AG20443 (cell line): Measurements from ENCODE around the gene MTCL1.

Experiments used
- DNase-seq: peaks from one replicate; pipeline ENCODE4 v3.0.0; 2012; ENCODE audit warnings: low spot score, mixed read lengths

The MTCL1 gene

DNA sequence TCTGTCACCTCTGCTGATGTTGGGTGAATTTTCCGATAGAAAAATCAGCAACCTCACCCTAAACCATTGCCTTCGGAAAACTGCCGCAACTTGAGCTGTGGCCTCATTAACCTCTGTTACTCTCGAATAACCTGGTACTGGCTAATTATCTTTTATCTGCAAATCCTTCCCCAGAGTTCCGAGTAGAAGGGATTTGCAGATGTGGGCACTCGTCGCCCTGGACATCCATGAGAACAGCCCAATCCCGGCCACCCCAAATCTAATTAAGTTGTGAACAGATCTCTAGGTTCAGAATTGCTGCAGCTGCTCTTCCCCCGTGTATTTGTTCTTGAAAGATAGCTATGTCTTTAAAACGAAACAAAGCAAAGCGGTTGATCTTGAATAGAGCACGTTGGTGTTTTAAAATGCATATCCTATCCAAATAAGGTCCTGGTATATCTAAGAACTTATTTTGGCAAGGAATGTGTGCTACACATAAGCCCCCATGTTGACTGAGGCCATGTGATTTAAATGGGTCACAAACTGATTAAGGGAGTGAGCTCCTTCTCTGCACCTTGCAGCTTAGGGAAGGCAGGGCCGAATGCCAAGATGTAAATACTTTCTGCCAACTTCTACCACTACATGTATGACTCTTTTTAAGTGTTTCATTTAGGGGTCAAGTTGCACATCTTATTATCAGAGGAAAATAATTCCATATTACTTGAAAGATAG lies 88.2 kb downstream of the MTCL1 start:
- no peak for DNase-seq

DNA sequence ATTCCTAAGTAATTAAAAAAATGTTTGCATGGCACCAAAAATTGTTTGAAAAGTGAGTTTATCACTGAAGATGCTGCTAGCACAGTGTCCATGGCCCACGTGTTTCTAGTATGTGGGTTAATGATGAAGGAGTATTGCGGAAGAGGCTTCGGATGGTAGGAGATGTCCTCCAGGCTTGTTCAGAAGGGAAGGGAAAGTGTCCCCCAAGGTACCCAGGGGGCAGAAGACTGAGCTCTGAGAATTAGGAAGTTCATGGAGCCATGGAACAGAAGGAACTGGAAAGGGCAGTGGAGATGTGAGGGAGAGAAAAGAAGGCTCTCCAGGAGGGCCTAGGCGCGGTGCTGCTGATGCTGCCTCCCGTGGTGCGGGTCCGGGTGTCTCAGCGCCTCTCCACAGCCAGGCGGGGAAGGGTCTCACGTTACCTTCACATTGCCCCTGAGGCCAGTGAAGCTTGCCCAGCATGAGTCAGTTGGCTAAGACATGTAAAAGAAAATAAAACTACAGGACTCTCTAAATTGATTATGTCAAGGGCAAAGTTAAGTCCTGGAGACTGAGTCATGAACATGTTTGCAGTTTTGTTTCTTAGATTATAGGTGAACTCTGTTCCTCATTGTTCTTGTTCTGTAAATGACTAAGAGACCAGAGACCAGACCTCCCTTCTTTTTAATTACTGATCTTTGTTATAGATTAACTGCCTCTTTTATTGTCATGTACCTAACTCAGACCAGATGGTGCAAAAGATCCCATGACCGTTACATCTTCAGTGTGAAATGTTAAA lies 89.0 kb downstream of the MTCL1 start:
- DNase-seq: peak; percentile 24

DNA sequence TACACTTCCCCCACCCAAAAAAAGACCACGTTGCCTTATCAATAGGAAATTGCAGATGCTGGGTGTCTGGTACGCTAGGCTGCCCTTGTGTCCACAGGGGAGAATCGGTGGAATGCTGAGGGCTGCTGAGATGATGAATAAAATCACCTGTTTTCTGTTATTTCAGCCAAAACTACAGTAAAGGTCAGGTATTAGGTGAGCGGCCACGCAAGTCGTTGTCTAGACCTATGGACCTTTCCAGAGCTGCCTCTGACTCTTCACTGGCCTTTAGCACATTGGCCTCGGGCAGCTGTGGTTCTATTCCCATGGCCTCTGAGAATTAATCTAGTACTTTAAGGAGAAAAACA lies 89.6 kb downstream of the MTCL1 start:
- DNase-seq: no peak

DNA sequence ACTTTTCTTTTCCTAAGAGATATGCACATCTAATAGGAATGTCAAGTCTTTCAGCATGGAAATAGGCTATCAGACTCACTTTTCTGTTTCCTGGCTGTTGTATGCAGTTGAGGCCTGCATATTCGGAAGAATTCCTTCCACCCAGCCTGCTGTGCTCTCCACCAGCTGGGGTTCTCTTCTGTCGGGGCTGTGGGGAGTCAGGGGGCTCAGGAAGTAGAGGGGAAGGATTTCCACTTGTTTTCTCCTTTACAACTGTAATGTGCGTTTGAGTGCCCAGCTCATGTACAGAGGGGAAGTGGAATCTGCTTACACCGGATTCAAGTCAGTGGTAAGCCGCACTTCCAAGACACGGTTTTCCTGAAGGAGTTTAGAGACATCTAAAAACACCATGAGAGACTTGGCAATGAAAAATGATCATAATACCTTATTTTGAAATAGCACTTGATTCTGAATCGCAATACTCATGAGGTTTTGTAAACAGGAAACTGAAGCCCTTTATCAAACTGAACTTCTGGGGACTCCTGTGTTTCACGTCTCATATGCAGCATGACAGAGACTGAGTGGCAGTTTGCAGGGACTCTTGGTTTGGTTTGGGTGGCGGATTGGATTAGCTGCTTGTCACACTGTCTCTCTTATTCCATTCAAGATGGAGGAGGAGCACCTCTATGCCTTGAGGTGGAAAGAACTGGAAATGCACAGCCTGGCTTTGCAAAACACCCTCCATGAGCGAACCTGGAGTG lies 90.4 kb downstream of the MTCL1 start:
- DNase-seq: no peak

DNA sequence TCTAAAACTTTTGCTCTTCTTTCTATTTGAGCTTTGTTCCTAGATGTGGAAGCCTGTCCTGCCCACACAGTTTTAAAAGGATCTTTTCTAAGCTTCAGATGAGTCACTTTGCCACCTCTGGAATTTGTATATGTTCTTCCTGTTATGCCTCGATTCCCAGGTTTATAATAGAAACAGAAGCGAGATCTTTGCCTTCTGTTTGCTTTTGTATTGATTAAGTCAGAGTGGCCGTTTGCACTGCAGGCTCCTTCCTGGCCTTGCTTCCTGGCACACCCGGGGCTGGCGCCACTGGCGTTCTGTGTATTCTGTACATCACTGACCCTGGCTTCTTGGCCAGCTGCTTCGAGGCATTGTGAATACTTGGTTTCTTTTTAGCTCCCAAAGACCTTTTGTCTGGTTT lies 91.8 kb downstream of the MTCL1 start:
- DNase-seq: no peak

DNA sequence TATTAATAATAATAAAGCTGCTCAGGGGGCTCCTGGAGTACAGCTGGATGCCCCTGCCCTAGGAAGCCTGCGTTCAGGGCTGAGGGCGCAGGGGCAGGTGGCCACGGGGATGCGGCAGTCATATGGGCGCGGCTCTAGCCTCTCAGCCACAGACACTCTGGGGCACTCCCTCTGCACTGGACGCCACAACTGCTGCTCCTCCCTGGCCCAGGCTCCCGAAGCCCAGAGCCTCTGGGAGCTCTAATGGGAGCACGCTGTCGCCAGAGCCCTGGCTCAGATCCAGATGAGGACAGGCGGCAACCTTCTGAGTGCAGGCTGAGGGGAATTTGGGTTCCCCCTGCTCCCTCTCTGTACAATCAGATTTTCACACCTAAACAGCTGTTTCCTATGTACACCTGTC lies 93.6 kb downstream of the MTCL1 start:
- DNase-seq: peak; percentile 78

DNA sequence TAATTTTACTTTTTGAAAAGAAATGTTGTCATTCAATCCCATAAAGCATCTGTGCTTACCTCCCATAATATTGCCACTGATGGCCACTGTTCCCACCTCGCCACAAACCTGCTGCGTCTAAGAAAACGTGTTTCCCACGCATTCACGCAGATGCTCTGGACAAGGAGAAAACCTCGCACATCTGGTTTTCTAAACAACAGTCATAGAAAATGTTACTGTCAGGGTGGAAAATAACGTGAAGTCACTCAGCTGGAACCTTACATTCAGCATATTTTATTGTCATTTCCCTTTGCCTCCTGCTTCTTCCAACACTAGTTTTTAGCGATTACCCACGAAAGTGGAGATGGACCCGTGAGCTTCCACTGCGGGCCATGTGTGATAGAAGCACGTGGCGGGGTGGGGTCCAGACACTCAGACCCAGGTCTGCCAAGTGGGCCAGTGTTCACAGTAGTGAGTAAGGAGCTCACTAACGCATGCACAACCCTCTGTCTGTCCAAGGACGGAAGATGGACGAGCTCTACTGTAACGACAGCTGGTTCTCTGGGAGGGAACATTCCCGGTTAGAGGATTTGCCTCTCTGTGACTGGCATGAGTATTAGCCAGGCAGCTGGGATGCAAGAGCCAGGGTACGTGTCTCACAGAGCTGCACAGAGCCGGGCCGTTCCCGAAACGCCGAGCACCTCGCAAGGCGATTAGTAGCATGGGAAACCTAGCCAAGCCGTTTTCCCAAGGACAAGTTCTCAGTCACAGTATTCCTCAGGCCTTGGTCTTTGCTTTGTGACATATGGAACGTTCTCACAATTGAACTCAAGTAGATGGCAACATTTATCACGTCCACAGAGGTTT lies 94.5 kb downstream of the MTCL1 start:
- DNase-seq: peak; percentile 72

DNA sequence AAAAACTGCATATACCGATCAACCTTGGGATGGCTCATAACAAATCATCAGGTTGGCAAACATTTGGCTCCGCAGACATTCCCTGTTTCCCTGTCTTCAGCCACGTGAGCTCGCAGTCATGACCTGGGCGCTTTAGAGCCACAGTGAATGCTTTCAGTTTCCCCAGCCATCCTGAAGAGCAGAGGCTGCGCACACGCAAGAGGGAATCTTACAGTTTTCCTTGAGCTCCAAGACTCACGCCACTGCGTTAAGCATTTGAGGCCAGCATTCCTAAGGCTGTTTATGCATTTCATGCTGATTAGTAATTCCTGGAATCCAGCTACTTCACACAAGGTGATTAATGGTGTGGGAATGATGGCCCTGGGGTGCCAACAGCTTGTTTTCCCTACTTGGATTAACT lies 95.1 kb downstream of the MTCL1 start:
- DNase-seq: peak; percentile 86

DNA sequence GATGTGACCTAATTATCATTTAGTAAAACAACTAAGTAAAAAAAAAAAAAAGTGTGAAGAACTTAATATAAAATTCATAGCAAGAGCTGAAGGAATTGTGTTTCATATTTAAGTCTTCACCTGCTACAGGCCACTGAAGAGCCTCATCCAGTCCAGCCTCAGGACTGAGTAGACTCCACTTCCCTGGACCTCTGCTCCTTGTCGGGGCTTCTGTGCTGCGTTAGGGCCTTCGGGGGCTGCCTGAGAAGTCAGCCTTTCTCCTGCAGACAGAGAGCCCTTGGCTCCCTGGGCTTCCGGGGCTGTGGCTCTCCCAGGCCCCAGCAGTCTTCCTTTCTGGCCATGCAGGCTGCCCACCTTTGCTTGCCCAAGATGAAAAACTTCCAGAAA lies 95.5 kb downstream of the MTCL1 start:
- DNase-seq: peak; percentile 24

DNA sequence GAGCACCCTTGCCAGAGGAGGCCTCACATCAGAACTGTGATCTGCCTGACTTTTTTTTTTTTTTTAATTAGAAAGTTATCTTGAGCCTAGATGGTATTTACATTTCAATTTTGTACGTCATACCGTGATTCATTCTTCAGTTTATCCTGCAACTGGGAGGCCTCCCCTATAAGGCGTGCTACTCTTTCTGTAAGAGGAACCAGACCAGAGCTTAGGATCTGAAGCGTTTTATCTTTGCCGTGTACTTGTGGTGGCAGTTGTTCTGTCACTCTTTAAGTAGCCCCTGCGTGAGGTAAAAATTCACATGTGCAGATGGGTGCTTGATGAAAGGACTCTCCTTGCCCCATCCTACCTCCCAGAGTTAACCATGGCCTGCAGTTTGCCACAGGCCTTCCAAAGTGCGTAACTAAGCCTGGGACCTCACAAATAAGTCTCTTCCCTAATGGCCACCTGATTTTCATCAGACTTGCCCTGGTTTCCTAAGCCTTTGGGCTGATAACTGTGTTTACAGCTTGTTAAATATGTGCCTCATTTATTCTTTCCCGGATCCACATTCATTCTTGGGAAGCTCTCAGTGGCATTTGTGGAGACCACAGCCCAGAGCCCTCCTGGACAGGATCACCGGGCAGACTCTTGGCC lies 96.0 kb downstream of the MTCL1 start:
- peak; percentile 63 for DNase-seq

DNA sequence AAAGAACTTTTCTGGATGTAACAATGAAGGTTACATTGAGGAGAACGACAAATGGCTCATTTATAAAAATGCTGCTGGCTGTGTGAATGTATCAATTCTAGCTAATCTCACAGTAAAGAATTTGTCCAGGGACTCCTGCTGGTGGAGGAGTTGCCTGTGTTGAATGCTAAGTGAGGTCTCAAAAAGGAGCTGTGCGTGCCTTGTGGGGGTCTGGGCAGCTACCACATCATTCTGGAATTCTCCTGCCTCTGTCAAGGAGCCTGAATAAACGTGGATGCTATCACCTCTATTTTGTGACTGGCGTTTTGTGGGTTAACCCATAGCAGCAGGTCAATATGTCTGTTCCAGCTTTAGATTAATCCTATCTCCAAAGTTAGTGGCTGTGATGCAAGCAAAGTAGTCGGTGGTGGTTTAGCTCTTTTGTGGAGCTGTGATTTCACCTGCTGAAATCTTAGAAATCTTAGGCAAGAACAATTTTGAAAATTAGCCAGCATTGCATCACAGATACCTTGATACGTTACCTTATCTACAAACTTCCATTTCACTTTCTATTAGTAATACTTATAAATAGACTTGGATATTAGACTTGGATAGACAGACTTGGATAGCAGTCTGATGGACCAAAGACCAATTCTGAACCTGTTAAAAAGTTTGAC lies 96.8 kb downstream of the MTCL1 start:
- DNase-seq: no peak

DNA sequence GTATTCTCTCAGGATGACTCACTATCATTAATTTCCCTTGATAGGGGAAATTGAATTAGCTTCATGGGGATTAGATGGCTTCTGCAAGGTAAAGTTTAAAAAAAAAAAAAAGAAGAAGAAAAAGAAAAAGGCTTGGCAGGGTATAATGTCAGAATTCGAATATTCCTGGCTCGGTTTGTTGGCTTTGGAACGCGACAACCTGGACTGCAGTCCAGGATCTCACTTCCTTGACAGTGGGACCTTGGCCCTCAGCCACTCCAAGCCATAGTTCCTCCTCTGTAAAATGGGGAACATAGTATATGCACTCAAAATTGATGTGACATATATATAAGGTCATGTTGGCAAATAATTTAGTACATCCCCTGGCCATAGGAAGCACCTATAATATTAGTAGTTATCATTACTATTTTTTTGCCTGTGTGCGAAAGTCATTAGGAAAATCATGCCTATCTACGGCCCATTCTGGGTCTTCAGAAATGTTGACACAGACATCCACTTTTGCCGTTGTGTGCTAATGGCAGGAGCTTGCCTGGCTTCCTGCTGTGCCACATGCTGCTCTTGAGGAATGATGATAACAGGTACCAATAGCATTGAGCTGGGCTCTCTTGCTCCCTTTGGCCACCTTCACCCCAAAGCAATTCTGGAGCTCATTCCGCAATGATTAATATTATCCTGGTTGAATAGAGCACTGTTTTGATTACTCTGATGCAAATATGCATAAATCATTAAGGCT lies 97.9 kb downstream of the MTCL1 start:
- no peak for DNase-seq

DNA sequence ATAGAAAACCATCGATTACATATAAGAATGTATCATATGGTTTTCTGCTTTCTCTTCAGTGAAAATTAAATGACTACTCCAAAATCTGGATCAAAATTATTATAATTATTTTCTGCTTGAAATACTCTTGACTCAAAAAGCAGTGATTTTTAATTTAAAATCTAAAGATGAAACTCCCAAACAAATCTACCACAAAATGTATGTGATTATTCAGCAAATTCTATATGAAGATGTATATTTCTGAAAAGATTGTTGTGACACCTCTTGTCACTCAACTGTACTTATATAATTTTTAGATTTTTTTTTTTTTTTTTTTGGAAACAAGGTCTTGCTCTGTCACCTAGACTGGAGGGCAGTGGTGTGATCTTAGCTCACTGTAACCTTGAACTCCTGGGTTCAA lies 98.6 kb downstream of the MTCL1 start:
- no peak for DNase-seq

DNA sequence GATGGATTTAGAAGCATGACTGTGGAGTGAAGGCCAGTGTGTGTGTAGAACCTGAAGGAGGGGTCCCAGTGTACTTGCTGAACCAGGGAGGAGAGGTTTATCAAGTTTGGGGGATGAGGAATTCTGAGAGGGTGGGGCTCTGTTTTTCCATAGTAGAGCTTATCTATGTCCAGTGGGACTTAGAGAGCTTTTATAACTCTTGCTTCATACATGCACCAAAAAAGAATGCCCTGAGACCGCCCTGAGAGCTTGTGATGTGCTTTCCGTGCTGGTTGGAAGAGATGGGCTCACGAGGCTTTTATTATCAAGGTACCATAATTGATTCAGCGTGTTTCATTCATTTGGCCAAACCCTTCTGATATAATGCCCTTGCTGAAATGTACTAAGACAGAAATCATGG lies 100.2 kb downstream of the MTCL1 start:
- DNase-seq: no peak

DNA sequence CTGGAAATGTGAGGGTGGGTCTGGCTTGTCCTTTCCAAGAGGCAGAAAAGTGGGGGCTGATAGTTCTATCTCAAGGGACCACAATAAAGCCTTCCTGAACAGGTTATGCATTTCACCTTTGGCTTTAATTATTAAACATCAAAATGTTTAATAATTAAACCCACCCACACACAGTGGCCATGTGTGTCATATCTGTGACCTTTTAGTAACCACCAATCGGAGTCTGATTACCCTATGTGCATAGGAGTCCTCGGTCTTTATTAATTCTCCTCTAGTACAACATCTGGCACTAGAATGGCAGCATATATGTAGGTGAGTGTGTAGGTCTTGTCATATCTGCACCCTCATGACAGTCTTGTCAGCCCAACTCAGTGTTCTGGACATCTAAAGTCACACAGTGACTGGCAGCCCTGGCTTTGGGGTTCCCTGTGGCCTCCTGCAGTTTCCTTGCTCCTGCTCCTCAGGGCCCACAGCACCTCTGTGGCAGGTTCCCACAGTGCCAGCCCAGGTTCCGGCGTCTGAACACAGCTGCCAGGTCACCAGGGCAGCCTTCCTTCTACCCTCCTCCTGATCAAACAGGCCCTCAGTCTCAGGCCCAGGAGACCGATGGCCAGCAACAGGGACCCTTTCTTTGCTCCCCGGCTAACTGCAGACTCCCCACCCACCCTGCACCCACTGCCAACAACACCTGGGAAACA lies 100.9 kb downstream of the MTCL1 start:
- no peak for DNase-seq

DNA sequence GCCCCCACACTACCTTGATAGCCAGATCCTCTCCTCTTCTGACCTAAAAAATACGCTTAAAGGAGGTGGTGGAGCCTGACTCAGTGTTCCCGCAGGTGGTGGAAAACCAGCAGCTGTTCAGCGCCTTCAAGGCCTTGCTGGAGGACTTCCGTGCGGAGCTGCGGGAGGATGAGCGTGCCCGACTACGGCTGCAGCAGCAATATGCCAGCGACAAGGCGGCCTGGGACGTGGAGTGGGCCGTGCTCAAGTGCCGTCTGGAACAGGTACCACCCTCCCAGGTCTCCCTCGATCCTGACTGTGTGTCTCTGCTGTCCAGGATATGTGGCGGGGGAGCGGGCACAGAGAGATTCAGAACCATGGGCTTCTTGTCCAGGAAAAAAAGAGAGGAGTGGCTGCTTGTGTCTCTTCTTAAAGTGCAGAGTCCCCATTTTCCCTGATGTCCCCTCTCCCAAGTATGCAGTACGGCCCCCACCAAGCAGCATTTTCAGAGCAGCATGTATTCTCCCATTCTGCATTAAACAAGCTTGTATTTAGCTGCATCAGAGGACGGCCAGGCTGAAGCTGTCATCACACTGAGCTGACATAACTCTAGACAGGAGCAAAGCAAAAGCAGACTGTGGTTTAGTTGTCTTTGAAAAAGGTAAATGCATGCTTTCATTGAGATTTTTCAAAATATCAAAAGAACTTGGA lies 101.6 kb downstream of the MTCL1 start:
- DNase-seq: no peak

DNA sequence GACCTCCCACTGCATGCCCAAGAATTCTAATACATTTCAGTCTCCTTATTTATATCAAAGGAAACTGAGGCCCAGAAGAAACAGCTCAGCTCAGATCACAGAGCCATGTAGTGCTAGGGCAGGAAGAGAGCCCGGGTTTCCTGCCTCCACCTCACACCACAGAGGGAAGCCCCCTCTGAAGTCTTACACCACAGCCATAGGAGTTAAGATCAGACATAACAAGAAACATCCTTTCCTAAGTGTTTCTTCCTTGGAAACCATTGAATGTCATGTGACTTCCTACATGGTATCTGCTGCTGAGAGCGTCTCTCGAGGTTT lies 102.1 kb downstream of the MTCL1 start:
- no peak for DNase-seq

DNA sequence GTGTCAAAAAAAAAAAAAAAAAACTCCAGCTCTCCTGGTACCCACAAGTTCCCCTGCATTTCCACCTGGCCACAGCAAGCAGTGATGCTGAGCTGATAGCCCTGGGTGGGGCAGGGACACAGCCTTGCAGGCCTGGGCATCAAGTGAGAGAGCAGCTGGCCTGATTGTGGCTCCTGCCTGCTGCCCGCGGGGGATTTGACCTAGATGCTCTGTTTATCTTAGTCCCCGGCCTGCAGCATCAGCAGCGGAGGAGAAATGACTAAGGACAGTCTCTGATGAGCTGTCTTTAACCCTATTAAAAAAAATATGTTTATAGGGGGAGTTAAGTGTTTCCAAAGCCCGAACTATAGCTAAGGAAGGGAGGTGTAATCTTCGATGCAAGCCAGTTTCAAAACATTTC lies 102.6 kb downstream of the MTCL1 start:
- DNase-seq: no peak

DNA sequence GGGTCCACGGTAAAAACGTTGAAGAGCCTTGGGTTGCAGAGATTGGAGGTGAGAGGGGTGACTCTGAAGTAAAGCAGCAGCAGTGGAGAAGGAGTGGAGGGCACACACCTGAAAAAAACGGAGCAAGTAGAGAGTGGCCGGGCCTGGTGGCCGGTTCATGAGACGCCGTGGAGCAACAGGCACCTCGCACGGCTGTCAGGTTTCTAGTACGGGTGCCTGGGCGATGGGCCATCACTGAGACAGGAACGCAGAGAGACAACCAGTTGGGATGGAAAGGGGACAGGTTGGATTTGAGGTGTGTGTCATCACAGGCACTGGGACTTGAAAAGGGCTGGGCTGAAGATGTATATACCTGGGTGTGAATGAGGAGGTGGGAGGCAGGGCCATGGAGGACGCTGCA lies 104.2 kb downstream of the MTCL1 start:
- DNase-seq: no peak
